Lower lobe of right lung (tissue), 2 donors: ENCODE data around the gene CFAP210. TPM values are rescaled to one million over a fixed set of nuclear protein-coding genes. Genes with fewer than 3 reads are reported as not detected.

Experiments used
- ATAC-seq, 2 donors: fragments of 200-7000 bp; cut with Tn5 transposase; one replicate each; pipeline ENCODE4 v1.9.1; 2020 to 2022; ENCODE audit warnings: mild to moderate bottlenecking in 2 of 2, moderate library complexity in 2 of 2
- DNase-seq: peaks from one replicate; pipeline ENCODE4 v3.0.0-alpha.2; 2020
- H3K27ac ChIP-seq: fragments of 200-600 bp; one replicate; pipeline ENCODE4 v1.8.0; 2022
- H3K27me3 ChIP-seq: fragments of 200-600 bp; one replicate; pipeline ENCODE4 v1.8.0; 2022; ENCODE audit warnings: low read depth
- H3K36me3 ChIP-seq: fragments of 200-600 bp; one replicate; pipeline ENCODE4 v1.8.0; 2022; ENCODE audit warnings: mild to moderate bottlenecking
- H3K4me1 ChIP-seq: fragments of 200-600 bp; one replicate; pipeline ENCODE4 v1.8.0; 2022
- H3K4me3 ChIP-seq: fragments of 200-600 bp; one replicate; pipeline ENCODE4 v1.8.0; 2022; ENCODE audit warnings: mild to moderate bottlenecking
- H3K9me3 ChIP-seq: fragments of 200-600 bp; one replicate; pipeline ENCODE4 v1.8.0; 2022
- CTCF ChIP-seq: fragments of 200-600 bp; IDR thresholded peaks from one replicate; pipeline ENCODE4 v1.8.0; 2022; ENCODE audit warnings: antibody characterized with exemption, mild to moderate bottlenecking
- intact Hi-C: fragments of 100-400 bp; cut with DNase I; formaldehyde crosslinking; loops from one replicate; pipeline ENCODE4 v1.11.0; 2022
- long read RNA-seq: library from polyadenylated mRNA; unstranded; transcript quantifications from one replicate; pipeline ENCODE4 v2.0.0, GENCODE V29; 2021
- total RNA-seq: library from RNA; stranded (reverse); fragmentation: NEBNext Ultra II Directional; extraction: Animal tissue kit (Norgen Biotek cat#: 25700); gene quantifications from one replicate; pipeline ENCODE4 v1.2.1, GENCODE V29; 2021
- donor health status: DM: no; HTN: yes; CAD: no; lungs with severe emphysema.

CFAP210 gene
- 0.95 TPM for total RNA-seq
- long read RNA-seq, partial matches to known transcripts = 1 of 13 reads
- long read RNA-seq, other reads (novel, unspliced or antisense) = 12 of 13 reads

GRCh38 chr2:169694113-169694893 lies at the start of gene CFAP210, which contains the start of gene PHOSPHO2:
Gene CFAP210 (minus strand): TSS chr2:169694405. CDS start chr2:169694327, 78 bp downstream.
Gene PHOSPHO2 (plus strand): TSS chr2:169694469. CDS start chr2:169700972, 6,503 bp downstream.
- no peak for TF ChIP-seq CTCF
- ATAC-seq = peak; percentile 99 to 100

GRCh38 chr2:169743549-169743948 lies 49.3 kb upstream of the CFAP210 start:
- TF ChIP-seq CTCF = no peak
- Histone ChIP-seq H3K36me3 (no peaks in the 10 kb centered on the region), H3K27me3 (no peaks in the 10 kb centered on the region), H3K4me1 (no peaks in the 10 kb centered on the region), H3K27ac (no peak overlapping the region), H3K4me3 (no peak overlapping the region), H3K9me3 (no peaks in the 10 kb centered on the region)
- intact Hi-C loops = no loop called here
- ATAC-seq (no peak), DNase-seq (no peak)

More at GRCh38 chr2:169694113-169694893, at the start of gene CFAP210, which contains the start of gene PHOSPHO2:
- Histone ChIP-seq H3K36me3 (peaks cover 6% of the 10 kb centered on the region), H3K4me1 (peaks cover 15% of the 10 kb centered on the region), H3K27ac (peak within 1 kb of the TSS; percentile 97), H3K9me3 (no peaks in the 10 kb centered on the region), H3K27me3 (no peaks in the 10 kb centered on the region), H3K4me3 (peak within 1 kb of the TSS; percentile 83)
- intact Hi-C loops = no loop called here
- peak; percentile 100 for DNase-seq

GRCh38 chr2:169739351-169739750 lies 45.1 kb upstream of the CFAP210 start:
- no peak for DNase-seq
- no peak for ATAC-seq
- no peak overlapping the region for H3K27ac ChIP-seq
- H3K4me3 ChIP-seq = no peak overlapping the region
- no peaks in the 10 kb centered on the region for H3K36me3 ChIP-seq
- no peaks in the 10 kb centered on the region for H3K9me3 ChIP-seq
- TF ChIP-seq CTCF = no peak
- intact Hi-C loops = no loop called here
- no peaks in the 10 kb centered on the region for H3K27me3 ChIP-seq
- no peaks in the 10 kb centered on the region for H3K4me1 ChIP-seq

GRCh38 chr2:169738566-169739229 lies 44.5 kb upstream of the CFAP210 start:
- Histone ChIP-seq H3K27ac (no peak overlapping the region), H3K4me3 (no peak overlapping the region), H3K36me3 (no peaks in the 10 kb centered on the region), H3K4me1 (no peaks in the 10 kb centered on the region), H3K27me3 (no peaks in the 10 kb centered on the region), H3K9me3 (no peaks in the 10 kb centered on the region)
- TF ChIP-seq CTCF = no peak
- intact Hi-C loops = no loop called here
- DNase-seq (no peak), ATAC-seq (no peak)

- H3K36me3 ChIP-seq = no peaks in the 10 kb centered on the region
- no peak overlapping the region for H3K27ac ChIP-seq
- no peaks in the 10 kb centered on the region for H3K27me3 ChIP-seq
- intact Hi-C loops = no loop called here
- H3K4me1 ChIP-seq = peaks cover 3% of the 10 kb centered on the region
- H3K9me3 ChIP-seq = no peaks in the 10 kb centered on the region
- no peak for DNase-seq
- ATAC-seq = no peak
- no peak for TF ChIP-seq CTCF
- peak overlapping the region; percentile 26 for H3K4me3 ChIP-seq
These were observed 42.7 kb upstream of the CFAP210 start for GRCh38 chr2:169736902-169737301.
